Middle frontal gyrus (tissue), 1 donor: Measurements from ENCODE around the gene MYBBP1A.

Source experiments
- DNase-seq: peaks from one replicate; pipeline ENCODE4 v3.0.0-alpha.2; 2015; ENCODE audit warnings: low spot score; ENCODE audit errors: extremely low spot score

MYBBP1A gene

GRCh38 chr17:4503283-4504025 is 51.7 kb downstream of the MYBBP1A start:
- DNase-seq = no peak

DNA sequence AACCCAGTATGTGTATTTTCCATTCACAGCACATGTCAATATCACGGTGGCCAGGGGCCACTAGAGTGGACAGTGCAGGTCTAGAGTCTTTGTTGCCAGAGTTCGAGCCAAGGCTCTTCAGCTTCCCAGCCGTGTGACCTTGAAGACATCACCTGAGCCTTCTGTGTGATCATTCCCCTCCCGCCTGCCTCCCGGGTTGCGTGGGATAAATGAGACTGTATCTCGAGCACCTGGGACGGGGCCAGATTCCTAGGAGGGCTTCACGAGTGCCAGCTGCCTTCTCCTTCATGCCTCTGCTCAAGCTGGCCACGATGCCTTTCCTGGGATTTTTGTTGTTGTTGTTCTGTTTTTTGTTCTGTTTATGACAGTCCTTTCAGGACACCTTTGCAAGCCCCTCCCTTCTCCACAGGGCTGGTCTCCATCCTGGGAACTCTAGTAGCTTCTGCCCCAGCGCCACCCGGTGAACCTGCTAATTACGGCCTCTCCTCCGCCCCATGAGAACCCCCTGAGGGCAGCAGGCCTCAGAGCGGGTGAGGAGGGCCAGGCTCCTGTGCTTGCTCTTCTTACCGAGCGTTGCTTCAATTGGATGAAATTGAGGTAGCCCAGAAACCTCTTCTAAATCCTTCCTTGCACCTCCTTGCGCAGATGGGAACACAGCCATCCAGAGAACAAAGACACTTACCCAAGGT is 52.6 kb downstream of the MYBBP1A start:
- no peak for DNase-seq

- DNase-seq = no peak
These were observed 53.8 kb downstream of the MYBBP1A start for GRCh38 chr17:4501295-4501949.

DNA sequence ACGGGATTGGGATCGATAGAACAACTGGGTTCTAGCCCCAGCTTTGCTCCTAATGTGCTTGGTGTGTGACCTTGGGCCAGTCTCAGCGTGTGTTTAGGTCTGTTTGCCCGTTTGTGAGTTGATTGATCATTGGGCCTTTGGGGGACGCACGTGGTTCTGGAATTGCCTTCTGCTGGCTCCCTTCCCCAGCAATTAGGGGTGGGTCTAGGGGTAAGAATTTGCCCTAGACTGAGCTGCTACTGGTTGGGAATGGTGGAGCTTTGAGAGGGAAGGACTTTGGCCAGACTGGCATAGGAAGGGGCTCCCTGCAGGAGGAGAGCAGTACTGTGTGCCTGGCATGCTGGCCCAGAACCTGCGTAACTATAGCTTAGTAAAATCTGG is 55.0 kb downstream of the MYBBP1A start:
- no peak for DNase-seq

DNA sequence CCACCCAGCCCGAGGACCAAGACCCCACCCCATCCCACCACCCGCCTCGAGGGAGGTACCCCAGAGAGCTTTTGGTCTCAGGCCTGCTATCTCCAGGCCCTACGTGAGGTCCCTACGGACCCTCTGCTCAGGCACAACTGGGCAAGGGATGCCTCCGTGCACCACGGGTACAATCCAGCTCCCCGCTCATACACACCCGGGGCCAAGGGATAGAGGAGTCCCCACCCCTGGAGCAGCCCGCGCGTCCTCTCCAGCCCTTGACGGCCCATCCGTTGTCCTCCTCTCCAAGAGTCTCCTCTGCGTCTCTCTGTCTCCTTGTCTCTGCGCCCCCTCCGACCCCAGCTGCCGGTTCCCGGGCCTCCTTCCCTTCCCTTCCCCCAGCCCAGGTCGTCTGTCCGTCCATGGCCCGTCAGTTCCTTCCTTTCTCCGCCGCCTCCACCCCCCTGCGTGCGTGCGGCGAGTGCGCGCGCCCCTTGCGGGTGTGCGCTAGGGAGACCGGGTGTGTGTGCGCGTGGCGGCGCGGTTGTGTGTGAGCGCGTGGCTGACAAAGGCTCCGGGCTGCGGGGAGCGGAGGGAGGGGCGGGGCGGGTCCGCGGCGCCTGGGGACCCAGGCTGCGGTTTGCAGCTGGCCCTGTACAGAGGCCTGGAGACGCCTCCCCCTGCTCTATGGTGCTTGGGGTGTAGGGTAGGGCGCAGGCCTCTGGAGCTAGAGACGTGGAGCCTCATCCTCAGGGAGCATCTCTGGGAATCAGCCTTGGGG is 55.6 kb downstream of the MYBBP1A start:
- DNase-seq = no peak

DNA sequence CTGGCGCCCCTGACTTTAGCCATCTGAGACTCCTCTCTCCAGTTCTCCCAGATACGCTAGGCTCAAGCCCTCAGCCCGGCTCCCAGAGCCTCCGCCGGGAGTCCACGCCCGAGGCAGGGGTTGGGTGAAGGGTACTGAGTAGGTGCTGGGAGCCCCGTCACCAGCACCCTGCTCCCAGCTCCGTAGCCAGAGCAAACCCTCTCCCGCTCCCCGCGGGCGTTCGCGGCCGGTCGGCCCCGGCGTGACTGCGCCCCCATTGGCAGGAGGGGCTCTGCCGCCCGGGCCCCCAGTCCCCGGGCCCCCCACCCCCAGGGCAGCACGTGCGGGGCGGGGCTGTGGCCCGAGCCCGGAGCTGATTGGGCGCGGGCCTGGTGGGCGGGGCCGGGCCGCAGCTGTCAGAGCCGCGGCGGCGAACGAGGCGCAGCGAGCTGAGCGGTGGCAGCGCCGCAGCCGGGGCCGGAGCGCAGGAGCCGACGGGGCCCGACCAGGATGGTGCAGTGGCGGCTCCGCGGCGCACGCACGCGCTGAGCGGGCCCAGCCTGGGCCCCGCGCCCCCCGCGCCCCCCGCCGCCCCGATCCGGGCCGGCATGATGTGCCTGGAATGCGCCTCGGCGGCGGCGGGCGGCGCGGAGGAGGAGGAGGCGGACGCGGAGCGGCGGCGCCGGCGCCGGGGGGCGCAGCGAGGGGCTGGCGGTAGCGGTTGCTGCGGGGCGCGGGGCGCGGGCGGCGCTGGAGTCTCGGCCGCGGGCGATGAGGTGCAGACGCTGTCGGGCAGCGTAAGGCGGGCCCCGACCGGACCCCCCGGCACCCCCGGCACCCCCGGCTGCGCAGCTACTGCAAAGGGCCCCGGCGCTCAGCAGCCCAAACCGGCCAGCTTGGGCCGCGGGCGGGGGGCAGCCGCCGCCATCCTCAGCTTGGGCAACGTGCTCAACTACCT is 56.5 kb downstream of the MYBBP1A start, which contains the start of gene SPNS2:
Gene SPNS2 (plus strand): TSS at position 421 of the 937 bp plus-strand sequence. CDS start 167 bp downstream, at position 588.
- peak; percentile 69 for DNase-seq

- DNase-seq = no peak
These were observed 57.9 kb downstream of the MYBBP1A start for GRCh38 chr17:4497101-4497824.

GRCh38 chr17:4492721-4493561 is 62.2 kb downstream of the MYBBP1A start:
- peak; percentile 31 for DNase-seq

DNA sequence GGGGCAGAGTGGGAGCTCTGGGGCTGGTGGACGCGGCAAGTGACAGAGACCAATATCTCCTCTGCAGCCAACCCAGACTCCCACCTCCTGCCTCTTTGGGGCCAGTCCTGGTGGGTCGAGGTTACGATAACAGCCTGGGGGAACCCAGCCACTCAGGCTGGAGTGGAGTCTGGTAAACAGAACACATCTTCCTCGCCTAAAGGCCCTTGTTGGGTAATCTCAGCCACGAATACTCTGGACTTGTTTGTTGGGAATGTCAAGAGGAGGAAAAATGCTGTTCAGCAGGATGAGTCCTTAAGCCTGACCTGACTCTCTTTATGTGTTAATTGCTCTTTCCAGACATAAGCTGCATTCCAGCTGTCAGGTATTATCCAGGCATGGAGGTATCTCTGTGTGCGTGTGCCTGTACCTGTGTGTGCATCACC is 64.5 kb downstream of the MYBBP1A start:
- no peak for DNase-seq

GRCh38 chr17:4490109-4490591 is 65.0 kb downstream of the MYBBP1A start:
- DNase-seq = no peak

DNA sequence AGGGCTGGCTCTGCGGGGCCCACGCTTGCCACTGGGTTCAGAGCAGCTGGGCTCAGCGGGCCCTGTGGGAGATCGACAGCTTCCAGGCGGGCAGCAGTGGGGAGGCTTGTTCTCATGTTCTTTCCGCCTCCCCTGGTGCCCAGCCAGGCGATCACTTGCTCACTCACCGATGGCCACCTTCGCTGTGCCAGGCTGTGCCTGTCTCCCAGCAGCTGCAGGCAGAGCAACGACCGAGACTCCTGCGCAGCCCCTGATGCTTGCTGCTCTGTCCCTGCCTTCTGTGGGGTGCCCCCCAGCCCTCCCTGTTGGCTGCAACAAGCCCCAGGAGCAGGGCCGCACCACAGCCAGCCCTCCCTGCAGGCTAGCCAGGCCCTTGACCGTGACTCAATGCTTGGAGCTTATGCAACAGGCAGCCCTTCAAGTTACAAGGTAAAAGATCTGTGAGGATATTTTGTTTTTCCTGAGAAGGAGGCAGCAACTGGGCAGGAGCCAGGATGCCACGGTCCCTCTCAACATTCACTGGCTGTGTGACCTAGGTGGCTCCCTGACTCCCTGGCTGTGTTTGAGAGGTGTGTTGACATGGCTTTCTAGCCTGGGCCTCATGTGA is 66.1 kb downstream of the MYBBP1A start:
- no peak for DNase-seq
